Measurements from ENCODE around the gene AKNA. TPM values are rescaled to one million over a fixed set of nuclear protein-coding genes. Genes with fewer than 3 reads are reported as not detected.

The AKNA gene
- total RNA-seq, 2 donors from 2014 or later, result 12.2 to 15.4 TPM

GRCh38 chr9:114371343-114371944, 16.3 kb downstream of the AKNA start:
- Mint-ChIP-seq H3K9me3 (no peaks in the 10 kb centered on the region), H3K4me1 (peaks cover 20% of the 10 kb centered on the region), H3K27me3 (ENCODE audit: insufficient read depth) (no peaks in the 10 kb centered on the region), H3K4me3 (no peak overlapping the region), H3K27ac (no peak overlapping the region), H3K36me3 (ENCODE audit: low read depth) (no peaks in the 10 kb centered on the region)
- no peak for TF ChIP-seq CTCF (conservative IDR thresholded peaks at IDR 0.05)
- WGBS, 2 experiments (ENCODE audit: insufficient coverage in 1 of 2, insufficient read length in 1 of 2), result 86 to 95% methylated on average over 6 to 7 of the region's 7 CpGs
- Histone ChIP-seq H3K4me3 (ENCODE audit: low read length) (no peak overlapping the region), H3K27ac (ENCODE audit: low read depth, low read length) (no peak overlapping the region), H3K9ac (ENCODE audit: extremely low read depth, low read length, poor library complexity, severe bottlenecking) (no peak overlapping the region), H3K36me3 (ENCODE audit: control insufficient read depth, insufficient read depth, low read length) (no peaks in the 10 kb centered on the region), H3K9me3 (ENCODE audit: control insufficient read depth, low read length) (no peaks in the 10 kb centered on the region), H3K27me3 (ENCODE audit: control insufficient read depth, insufficient read depth, low read length, poor library complexity, severe bottlenecking) (no peaks in the 10 kb centered on the region), H3K4me1 (ENCODE audit: control insufficient read depth, insufficient read depth, low read length) (peaks cover 6% of the 10 kb centered on the region)
- DNase-seq, result no peak

- Histone ChIP-seq H3K4me3 (ENCODE audit: low read length) (no peak overlapping the region), H3K9me3 (ENCODE audit: control insufficient read depth, low read length) (no peaks in the 10 kb centered on the region), H3K36me3 (ENCODE audit: control insufficient read depth, insufficient read depth, low read length) (no peaks in the 10 kb centered on the region), H3K9ac (ENCODE audit: extremely low read depth, low read length, poor library complexity, severe bottlenecking) (no peak overlapping the region), H3K27me3 (ENCODE audit: control insufficient read depth, insufficient read depth, low read length, poor library complexity, severe bottlenecking) (no peaks in the 10 kb centered on the region), H3K27ac (ENCODE audit: low read depth, low read length) (no peak overlapping the region), H3K4me1 (ENCODE audit: control insufficient read depth, insufficient read depth, low read length) (peaks cover 6% of the 10 kb centered on the region)
- TF ChIP-seq CTCF (conservative IDR thresholded peaks at IDR 0.05), result no peak
- Mint-ChIP-seq H3K27me3 (ENCODE audit: insufficient read depth) (no peaks in the 10 kb centered on the region), H3K4me3 (no peak overlapping the region), H3K27ac (peak overlapping the region; percentile 74), H3K4me1 (peaks cover 20% of the 10 kb centered on the region), H3K36me3 (ENCODE audit: low read depth) (no peaks in the 10 kb centered on the region), H3K9me3 (no peaks in the 10 kb centered on the region)
- peak; percentile 53 for DNase-seq
- 84 to 85% methylated on average over 4 of the region's 4 CpGs for WGBS, 2 experiments (ENCODE audit: insufficient coverage in 1 of 2, insufficient read length in 1 of 2)
Measured at GRCh38 chr9:114370968-114371320, 16.8 kb downstream of the AKNA start.

GRCh38 chr9:114370251-114370967, 17.4 kb downstream of the AKNA start:
- Mint-ChIP-seq H3K27me3 (ENCODE audit: insufficient read depth) (no peaks in the 10 kb centered on the region), H3K27ac (peak overlapping the region; percentile 74), H3K36me3 (ENCODE audit: low read depth) (no peaks in the 10 kb centered on the region), H3K4me3 (no peak overlapping the region), H3K4me1 (peaks cover 20% of the 10 kb centered on the region), H3K9me3 (no peaks in the 10 kb centered on the region)
- Histone ChIP-seq H3K27ac (ENCODE audit: low read depth, low read length) (peak overlapping the region; percentile 75), H3K36me3 (ENCODE audit: control insufficient read depth, insufficient read depth, low read length) (no peaks in the 10 kb centered on the region), H3K4me1 (ENCODE audit: control insufficient read depth, insufficient read depth, low read length) (peaks cover 6% of the 10 kb centered on the region), H3K9me3 (ENCODE audit: control insufficient read depth, low read length) (no peaks in the 10 kb centered on the region), H3K9ac (ENCODE audit: extremely low read depth, low read length, poor library complexity, severe bottlenecking) (no peak overlapping the region), H3K27me3 (ENCODE audit: control insufficient read depth, insufficient read depth, low read length, poor library complexity, severe bottlenecking) (no peaks in the 10 kb centered on the region), H3K4me3 (ENCODE audit: low read length) (no peak overlapping the region)
- DNase-seq, result peak; percentile 68
- TF ChIP-seq CTCF (conservative IDR thresholded peaks at IDR 0.05), result no peak
- 30 to 51% methylated on average over 5 to 6 of the region's 6 CpGs for WGBS, 2 experiments (ENCODE audit: insufficient coverage in 1 of 2, insufficient read length in 1 of 2)
